B cell (primary cell): ENCODE results near the gene SLC35A3.

Experiments used
- EZH2 ChIP-seq: IDR thresholded peaks from 2 replicates; pipeline ENCODE4 v1.6.1; 2012; ENCODE audit warnings: borderline replicate concordance, low read depth, mild to moderate bottlenecking, moderate library complexity, low read length; ENCODE audit not compliant: insufficient read depth, poor library complexity, severe bottlenecking
- TF ChIP-seq, protein P1 (sequence below): fragments of 200-600 bp; IDR thresholded peaks from one replicate; pipeline ENCODE4 v1.8.0; 2022; ENCODE audit warnings: antibody characterized with exemption, mild to moderate bottlenecking

DNA sequence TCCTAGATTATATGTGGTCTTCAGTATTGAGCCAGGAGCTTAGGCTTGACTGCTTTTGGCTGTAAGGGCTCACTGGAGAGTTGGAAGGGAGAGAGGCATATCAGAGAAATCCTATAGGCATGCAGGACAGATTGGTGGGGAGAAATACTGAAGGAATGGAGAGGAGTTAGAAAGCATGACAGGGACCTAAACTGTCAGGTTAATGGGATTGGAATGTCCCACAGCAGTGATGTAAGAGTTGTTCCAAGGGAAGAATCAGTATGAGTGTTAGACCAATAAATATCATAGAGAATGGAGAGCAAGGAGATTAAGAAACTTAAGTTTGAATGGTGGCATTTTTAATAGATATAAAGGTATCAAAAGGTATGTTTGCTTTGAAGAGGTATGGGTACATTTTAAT lies 39.7 kb downstream of the SLC35A3 start:
- TF ChIP-seq, protein P1, sequence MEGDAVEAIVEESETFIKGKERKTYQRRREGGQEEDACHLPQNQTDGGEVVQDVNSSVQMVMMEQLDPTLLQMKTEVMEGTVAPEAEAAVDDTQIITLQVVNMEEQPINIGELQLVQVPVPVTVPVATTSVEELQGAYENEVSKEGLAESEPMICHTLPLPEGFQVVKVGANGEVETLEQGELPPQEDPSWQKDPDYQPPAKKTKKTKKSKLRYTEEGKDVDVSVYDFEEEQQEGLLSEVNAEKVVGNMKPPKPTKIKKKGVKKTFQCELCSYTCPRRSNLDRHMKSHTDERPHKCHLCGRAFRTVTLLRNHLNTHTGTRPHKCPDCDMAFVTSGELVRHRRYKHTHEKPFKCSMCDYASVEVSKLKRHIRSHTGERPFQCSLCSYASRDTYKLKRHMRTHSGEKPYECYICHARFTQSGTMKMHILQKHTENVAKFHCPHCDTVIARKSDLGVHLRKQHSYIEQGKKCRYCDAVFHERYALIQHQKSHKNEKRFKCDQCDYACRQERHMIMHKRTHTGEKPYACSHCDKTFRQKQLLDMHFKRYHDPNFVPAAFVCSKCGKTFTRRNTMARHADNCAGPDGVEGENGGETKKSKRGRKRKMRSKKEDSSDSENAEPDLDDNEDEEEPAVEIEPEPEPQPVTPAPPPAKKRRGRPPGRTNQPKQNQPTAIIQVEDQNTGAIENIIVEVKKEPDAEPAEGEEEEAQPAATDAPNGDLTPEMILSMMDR = no peak
- no peak for TF ChIP-seq EZH2
